CD4-positive, alpha-beta T cell treated with Interleukin-12 subunit alpha and Interleukin-12 subunit beta, for 1 hour (primary cell): Measurements from ENCODE around the gene FYTTD1.
"Not testable (repeated sequence)": the region's sequence is repeated elsewhere in the genome, so short reads cannot be mapped to it uniquely, and the experiment has no call there.

Experiments
- DNase-seq: peaks from one replicate; pipeline ENCODE4 v3.0.0-alpha.2; 2020

FYTTD1 gene, protein sequence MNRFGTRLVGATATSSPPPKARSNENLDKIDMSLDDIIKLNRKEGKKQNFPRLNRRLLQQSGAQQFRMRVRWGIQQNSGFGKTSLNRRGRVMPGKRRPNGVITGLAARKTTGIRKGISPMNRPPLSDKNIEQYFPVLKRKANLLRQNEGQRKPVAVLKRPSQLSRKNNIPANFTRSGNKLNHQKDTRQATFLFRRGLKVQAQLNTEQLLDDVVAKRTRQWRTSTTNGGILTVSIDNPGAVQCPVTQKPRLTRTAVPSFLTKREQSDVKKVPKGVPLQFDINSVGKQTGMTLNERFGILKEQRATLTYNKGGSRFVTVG

DNA sequence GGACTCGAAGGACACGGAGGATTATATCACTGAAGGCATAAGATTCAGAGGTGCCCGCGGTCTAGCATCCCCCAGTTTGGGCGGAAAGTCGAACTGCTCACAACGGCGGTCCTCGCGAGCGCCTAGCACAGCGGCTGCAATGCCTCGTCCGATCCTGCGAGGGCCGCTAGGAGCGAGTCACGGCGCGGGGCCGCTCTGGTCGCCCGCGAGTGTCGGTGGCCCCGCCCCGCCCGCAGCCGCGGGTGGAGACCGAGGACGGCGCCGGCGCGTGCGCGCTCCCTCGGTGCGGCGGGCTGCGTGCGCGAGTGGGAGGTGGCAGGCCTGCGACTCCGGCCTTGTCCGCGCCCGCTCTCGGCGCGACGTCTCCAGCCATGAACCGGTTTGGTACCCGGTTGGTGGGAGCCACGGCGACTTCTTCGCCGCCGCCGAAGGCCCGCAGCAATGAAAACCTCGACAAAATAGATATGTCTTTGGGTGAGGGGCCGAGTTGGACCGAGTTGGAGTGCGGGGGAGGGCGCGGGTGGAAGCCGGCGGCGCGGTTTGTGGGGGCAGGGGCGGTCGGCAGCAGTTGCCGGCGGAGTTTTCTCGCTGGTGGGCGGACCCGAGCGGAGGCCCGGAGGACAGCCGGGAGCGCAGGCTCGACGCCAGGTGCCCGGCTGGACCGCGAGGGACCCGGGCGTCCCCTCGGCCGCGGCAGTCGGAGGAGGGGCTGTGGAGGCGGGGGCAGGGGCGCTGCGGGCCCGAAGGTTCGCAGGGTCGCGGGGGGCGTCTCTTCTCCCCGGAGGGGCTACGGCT lies at the start of gene FYTTD1:
Gene FYTTD1, plus strand, starts transcription at position 283 of the 795 bp plus-strand sequence. Its CDS starts 89 bp downstream, at position 372.
- DNase-seq: peak; percentile 90

DNA sequence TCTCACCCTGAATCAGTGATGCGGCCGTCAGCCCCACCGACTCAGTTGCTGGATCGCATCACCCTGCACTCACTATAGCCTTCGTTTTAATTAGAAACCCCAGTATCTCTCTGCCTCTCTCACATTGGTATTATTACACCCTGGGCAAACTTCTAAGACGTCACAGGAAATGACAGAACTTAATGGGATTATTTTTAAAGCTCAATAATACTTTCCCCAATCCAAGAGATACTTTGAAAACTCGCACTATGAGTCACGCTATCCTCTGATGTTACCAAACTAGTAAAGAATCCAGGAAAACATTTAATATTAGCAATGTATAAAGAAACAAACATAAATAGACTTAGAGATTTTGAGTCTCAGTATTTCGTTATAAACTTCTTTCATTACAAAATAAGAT lies 49.6 kb upstream of the FYTTD1 start:
- no peak for DNase-seq

DNA sequence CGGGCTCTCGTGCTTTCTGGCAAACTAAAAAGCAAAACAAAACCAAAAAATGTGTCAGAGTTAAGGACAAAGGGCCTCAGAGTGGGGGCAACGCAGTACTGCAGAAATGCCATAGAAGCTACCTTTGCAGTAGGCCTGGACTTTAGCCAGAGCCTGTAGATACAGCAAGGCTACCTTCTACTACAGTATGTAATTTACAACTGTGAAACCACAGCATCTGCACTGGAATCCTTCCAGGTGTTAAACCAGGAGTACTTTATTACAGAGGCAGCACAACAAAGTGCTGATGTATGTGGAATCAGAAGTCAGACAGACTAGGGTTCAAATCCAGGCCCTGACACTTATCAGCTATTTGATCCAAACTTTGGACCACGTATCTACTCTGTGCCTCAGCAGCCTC lies 47.8 kb upstream of the FYTTD1 start:
- no peak for DNase-seq

DNA sequence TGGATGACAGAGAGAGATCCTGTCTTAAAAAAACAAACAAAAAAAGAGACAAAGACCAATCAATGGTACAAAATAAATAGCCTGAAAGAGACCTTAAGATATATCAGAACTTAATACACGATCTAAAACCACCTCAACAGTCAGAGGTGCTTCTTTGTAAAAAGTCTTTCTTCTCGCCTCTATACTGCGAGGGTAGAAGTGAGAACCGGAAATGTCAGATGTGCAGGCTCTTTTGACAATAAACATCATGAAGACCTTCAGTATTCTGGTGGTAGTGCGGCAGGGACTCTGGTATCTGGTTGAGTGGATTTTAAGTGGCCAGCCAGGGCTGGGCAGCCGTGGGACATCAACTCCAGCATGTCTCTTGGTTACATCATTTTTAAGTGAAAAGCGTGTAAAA lies 43.0 kb upstream of the FYTTD1 start:
- DNase-seq: peak; percentile 19

DNA sequence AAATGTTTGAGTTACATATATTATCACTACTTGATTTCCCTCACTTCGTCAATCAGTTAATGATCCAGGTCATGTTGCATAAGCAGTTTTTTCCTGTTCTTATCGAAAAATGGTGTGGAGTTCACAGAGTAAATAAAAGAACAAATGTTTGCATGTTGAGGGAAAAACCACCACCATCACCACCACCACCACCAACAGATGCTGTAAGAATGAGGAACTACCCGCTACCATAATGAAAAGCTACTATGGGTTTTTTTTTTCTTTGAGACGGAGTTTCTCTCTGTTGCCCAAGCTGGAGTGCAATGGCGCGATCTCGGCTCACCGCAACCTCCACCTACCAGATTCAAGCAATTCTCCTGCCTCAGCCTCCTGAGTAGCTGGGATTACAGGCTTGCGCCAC lies 40.5 kb upstream of the FYTTD1 start:
- DNase-seq: no peak

DNA sequence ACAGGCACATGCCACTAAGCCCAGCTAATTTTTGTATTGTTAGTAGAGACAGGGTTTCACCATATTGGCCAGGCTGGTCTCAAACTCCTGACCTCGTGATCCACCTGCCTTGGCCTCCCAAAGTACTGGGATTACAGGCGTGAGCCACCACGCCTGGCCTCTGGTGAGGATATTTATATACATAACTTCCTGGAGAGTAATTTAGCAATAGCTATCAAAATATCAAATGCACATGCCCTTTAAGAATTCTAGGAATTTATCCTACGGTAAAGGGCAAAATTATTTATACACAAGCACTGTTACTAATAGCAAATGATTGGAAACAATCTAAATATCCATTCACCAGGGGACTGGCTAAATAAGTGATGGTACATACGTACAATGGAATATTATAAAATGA lies 38.7 kb upstream of the FYTTD1 start:
- DNase-seq: not testable (repeated sequence)

DNA sequence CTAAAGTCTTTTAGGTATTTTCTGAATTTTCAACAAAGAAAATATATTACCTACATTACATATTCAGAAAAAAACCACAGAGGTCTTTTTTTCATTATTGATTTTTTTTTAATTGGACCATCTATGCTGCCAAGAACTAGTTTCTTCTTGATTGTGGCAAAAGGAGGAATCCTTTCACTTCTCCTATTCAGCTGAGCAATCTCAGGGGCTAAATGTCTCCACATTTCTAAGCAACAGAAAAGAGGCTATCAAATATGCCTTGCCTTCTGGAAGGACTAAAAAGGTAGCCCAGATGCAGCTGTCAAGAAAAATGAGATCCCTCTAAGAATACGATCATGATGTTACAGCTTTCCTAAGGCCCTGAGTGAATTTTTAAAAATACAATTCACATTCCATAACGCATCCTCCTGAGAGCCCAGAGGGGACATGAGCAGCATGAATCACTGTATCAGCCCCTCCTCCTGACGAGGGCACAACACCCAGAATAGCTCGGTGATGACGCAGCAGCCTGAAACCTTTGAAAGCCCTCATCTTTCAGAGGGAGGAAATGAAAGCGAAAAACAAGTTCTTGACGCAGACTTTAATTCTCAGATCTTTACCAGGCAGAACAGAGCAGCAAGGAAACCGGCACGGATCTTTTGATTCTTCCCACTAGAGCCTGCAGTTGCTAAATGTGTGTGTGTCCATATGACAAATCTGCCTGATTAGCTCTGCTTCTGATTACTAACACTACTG lies 37.5 kb upstream of the FYTTD1 start:
- DNase-seq: peak; percentile 90

DNA sequence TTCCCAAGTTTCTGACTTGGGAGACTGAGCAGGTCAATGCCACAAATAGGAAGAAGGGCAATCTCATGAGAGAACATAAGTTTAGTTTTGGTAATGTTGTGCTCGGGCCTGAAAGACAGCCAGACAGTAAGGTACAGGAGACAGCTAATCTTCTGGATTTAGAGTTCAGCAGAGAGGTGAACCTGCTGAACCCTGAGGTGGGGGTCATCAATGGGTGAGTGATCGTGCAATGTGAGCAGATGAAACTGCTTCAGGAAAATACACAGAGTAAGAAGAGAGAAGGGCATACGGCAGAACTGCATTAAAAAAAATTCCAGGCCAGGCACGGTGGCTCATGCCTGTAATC lies 36.2 kb upstream of the FYTTD1 start:
- DNase-seq: no peak

DNA sequence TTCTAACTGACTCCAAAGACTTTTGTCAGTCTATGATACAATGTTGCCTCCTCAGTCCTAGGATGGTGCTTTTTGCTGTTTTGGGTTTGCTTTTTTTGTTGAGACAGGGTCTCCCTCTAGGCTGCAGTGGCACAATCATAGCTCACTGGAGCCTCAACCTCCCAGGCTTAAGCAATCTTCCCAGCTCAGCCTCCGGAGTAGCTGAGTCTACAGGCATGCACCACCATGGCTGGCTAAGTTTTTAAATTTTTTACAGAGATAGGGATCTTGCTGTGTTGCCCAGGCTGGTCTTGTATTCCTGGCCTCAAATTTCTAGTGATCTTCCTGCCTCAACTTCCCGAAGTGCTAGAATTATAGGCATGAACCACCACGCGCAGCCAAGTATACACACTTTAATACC lies 35.4 kb upstream of the FYTTD1 start:
- DNase-seq: no peak

DNA sequence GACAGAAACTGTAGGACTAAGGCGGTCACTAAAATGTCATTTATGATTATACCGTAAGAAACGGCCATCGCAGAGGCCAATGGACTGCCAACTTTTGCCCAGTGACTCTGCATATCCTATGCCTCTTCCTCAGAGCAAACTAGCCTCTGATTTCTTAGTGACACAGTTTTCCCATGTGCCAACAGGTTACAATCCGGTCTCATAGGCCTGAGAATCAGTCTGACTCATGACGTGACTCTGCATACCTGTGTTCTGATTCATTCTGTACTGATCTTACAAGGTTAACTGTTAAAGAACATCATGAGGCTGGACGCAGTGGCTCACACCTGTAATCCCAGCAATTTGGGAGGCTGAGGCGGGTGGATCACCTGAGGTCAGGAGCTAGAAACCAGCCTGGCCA lies 30.8 kb upstream of the FYTTD1 start:
- no peak for DNase-seq

DNA sequence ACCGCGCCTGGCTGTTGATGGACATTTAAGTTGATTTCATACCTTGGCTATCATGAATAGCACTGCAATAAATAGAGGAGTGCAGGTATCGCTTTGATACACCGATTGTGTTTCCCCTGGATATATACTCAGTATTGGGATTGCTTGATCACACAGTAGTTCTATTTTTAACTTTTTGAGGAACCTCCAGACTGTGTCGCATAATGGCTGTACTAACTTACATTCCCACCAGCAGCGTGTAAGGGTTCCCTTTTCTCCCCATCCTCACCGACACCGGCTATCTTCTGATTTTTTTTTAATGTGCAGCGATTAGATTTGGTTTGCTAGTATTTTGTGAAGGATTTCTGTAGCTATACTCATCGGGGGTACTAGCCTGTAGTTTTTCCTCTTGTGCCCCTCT lies 29.0 kb upstream of the FYTTD1 start:
- DNase-seq: no peak

DNA sequence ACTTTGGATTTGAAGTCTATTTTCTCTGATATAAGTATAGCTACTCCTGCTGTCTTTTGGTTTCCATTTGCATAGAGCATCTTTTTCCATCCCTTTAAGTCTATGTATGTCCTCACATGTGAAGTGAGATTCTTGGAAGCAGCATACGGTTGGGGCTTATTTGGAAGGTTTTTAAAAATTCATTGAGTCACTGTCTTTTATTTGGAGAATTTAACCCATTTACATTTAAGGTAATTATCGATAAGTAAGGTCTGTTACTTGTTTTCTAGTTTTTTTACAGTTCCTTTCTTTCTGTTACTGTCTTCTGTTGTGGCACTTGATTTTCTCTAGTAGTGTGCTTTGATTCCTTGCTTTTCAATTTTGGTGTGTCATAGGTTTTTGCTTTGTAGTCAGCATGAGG lies 26.9 kb upstream of the FYTTD1 start:
- no peak for DNase-seq

DNA sequence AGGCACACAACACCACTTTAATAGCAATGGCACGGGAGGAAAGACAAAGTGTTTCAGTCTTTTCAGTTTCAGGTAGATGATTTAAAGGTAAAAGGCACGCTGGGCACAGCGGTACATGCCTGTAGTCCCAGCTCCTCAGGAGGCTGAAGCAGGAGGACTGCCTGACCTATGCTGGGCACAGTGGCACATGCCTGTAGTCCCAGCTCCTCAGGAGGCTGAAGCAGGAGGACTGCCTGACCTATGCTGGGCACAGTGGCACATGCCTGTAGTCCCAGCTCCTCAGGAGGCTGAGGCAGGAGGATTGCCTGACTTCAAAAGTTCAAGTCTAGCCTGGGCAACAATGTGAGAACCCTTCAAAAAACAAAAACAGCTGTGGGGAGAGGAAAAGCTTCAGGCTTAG lies 21.8 kb upstream of the FYTTD1 start:
- DNase-seq: not testable (repeated sequence)

DNA sequence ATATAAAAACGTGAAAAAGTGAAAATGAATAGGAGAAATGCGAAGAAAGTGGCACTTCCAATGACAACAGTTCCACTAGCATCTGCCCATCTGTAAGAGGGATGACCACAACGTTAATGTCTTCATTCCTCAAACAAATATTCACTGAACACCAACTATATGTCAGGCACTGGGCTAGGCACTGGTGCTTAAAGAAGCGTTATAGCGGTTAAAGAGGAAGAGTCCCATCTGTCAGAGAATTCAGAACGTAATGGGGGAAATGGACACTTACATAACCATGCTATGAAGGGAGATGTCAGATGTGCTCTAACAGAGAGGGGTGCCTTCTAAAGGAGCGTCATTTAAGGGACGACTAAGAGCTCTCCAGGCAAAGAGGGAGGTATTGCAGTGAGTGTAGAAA lies 21.2 kb upstream of the FYTTD1 start:
- DNase-seq: no peak

DNA sequence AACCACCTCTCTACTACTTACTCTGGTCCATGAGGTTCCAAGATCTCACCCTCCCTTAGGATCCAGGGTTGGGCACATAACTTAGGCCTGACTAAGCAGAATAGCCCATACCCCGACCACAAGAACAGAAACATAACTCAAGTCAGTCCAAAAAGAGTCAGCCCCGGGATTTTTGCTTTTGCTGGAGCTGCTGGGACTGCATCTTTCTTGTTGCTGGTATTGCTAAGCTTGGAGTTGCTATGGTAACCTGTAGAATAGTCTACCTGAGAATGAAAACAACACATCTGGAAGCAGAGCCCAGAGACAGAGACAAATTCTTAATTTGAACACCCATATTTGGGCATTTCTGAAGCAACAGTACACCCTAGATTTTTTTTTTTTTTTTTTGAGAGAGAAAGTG lies 19.5 kb upstream of the FYTTD1 start:
- no peak for DNase-seq

DNA sequence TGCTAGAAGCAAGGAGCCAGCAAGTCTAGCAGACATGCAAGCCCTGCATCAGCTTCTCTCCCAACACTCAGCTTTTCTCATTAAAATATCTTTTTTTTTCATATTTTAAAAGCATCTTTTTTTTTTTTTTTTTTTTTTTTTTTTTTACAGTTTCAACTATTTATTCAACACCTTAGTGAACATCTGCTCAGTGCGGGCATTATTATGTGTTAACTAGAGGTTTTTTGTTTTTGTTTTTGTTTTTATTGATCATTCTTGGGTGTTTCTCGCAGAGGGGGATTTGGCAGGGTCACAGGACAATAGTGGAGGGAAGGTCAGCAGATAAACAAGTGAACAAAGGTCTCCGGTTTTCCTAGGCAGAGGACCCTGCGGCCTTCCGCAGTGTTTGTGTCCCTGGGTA lies 18.9 kb upstream of the FYTTD1 start:
- DNase-seq: not testable (repeated sequence)

DNA sequence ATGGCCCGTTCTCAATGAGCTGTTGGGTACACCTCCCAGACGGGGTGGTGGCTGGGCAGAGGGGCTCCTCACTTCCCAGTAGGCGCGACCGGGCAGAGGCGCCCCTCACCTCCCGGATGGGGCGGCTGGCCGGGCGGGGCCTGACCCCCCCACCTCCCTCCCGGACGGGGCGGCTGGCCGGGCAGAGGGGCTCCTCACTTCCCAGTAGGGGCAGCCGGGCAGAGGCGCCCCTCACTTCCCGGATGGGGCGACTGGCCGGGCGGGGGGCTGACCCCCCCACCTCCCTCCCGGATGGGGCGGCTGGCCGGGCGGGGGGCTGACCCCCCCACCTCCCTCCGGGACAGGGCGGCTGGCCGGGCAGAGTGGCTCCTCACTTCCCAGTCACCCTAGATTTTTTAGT lies 18.2 kb upstream of the FYTTD1 start:
- DNase-seq: not testable (repeated sequence)

DNA sequence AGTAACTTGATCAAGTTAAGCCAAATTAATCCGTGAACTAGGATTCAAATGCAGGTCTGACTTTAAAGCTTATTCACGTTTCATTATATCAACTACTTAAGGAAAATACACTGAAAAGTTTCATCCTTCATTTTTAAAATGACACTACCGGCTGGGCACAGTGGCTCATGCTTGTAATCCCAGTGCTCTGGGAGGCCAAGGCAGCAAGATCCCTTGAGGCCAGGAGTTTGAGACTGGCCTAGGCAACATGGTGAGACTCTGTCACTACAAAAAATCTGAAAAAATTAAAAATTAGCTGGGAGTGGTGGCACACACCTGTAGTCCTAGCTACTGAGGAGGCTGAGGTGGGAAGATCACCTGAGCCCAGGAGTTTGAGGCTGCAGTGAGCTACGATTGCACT lies 16.6 kb upstream of the FYTTD1 start:
- no peak for DNase-seq

DNA sequence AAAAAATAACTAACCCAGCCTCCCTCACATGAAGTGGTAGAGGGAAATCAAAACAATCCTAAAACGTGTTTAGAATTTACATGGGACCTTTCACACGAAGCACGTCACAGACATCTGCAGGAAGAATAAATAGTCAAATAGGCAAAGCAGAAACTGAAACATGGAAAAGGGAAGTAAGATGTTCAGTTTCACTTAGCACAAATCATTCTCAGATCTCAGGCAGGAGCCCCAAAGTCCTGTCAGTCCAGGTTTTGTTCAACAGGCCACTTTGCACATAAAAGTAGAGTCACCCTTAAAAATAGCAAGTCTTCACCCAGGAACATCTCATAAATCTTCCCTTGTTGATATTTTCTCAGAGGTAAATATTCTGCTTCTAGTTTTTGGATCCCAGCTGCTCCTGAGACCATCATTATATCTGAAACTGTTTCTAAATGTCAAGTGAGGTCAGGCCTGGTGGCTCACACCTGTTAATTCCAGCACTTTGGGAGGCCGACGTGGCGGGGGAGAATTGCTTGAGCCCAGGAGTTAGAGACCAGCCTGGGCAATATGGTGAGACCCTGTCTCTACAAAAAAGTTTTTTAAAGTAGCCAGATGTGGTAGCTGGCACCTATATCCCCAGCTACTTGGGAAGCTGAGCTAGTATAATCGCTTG lies 14.9 kb upstream of the FYTTD1 start:
- no peak for DNase-seq

DNA sequence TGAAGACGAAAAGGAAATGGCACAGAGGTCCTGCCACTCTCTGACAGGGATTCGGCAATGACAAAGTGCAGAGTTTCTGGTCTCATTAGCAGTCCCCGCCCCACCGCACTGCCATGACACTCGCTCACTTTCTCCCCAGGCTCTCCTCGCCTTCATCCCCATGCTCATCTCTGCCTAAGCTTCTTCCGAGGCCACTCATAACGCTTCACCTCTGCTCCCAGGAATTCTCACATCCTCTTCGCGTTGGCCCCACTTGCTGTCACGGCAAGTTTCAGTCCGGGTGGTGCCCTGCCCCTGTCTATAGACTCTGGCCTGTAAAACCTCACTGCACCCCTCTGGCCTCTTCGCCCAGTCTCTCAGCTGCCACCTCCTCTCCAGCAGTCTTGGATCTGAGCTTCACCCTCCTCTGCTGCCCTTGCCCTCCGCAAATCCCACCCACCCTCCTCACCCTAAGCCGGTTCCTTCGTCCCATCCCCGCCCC lies 13.6 kb upstream of the FYTTD1 start:
- DNase-seq: peak; percentile 34

DNA sequence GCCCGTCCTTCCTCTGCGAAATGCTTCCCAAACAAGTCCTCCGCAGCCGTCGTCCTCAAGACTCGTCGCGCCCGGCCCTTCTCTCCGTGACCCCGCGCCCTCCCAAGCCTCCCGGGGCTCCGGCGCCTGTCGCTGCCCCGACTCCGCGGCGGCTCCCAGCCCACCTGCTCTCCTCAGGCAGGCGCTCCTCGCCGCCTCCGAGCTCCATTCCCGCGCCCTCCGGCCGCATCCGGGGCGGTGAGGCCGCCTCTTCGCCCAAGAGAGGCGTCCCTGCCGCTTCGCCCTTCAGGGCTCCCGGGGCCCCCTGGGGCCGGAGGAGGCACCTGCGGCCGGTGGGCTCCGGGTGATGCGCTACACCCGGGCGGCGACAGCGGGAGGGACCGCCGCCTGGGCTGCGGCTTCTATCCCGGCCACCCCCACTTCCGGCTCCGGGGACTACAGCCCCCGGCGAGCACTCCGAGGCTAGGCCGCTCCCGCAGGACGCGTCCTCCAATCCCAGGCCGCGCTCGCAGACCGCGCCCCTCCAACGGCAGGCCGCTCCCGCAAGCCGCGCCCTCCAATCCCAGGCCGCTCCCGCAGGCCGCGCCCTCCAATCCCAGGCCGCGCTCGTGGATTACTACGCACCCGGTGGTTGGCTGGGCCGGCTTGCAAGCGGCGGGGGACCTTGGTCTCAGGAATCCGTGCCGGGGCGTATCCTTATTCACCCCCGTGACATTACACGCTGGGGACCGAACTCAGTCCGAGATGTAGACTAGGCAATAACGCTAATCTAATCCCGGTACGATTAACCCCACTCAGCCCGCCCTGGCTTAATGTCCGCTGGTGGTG lies 13.0 kb upstream of the FYTTD1 start, which contains the start of gene RUBCN:
Gene RUBCN, minus strand, starts transcription at position 414 of the 828 bp plus-strand sequence. Its CDS starts 185 bp downstream, at position 229.
- DNase-seq: peak; percentile 93

DNA sequence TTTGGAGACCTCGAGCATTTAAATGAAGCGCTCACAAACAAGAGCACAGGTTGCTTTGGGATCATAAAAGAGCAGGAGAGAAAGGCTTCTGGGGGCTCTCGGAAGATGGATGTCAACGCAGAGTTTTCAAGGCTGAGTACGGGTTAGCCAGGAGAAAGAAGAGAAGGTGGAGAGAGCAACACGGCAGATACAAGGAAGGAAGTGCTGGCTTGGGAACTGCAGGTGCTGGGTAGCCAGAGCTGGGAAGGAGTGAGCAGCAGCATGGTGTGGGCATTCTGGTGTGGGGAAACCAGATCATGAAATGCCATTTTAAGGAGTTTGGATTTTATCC lies 12.4 kb upstream of the FYTTD1 start:
- DNase-seq: no peak
